Measurements from ENCODE around the gene FTSJ1. TPM values are rescaled to one million over a fixed set of nuclear protein-coding genes. Genes with fewer than 3 reads are reported as not detected.
"Not testable (repeated sequence)": the region's sequence is repeated elsewhere in the genome, so short reads cannot be mapped to it uniquely, and the experiment has no call there.

FTSJ1 gene
- polyA plus RNA-seq, 3 donors = 36.6 to 44.3 (median 40.4) TPM

DNA sequence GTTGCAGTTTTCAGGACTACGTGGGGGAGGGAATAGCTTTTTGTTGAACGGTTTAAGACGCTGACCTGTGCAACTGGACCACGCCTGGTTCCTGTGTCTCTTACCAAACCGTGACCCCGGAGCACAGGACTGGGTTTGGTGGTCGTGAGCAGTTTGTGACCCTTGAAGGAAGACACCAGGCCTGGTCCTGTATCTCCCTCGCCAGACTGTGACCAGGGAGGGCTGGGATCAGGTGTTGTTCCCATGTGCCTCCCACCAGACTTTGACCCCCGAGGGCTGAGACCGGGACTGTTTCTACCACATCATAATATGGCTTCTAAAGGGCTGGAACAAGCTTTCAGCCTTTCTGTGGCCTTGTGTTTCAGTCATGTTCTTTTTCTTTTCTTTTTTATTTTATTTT lies 46.3 kb downstream of the FTSJ1 start:
- H3K4me3 Mint-ChIP-seq = peak overlapping the region; percentile 87 to 94
- H3K4me1 Mint-ChIP-seq = peaks cover 20% of the 10 kb centered on the region
- Histone ChIP-seq H3K27ac (ENCODE audit: low read depth in 1 of 2, low read length in 2 of 2) (peak overlapping the region in 1 of 2 donors; percentile 80), H3K9me3 (replicated peaks in 1 of 2; ENCODE audit: control insufficient read depth in 1 of 2, insufficient read depth in 1 of 2, low read length in 2 of 2) (no peaks in the 10 kb centered on the region), H3K36me3 (replicated peaks in 1 of 2; ENCODE audit: control insufficient read depth in 1 of 2, insufficient read depth in 2 of 2, low read length in 2 of 2) (peaks cover 5 to 9% of the 10 kb centered on the region in 2 donors), H4K20me1 (ENCODE audit: insufficient read depth, low read length) (no peaks in the 10 kb centered on the region), H3K4me3 (replicated peaks in 1 of 3; ENCODE audit: low read depth in 2 of 3, low read length in 3 of 3) (peak overlapping the region; percentile 53 to 82 (median 66)), H2AFZ (ENCODE audit: insufficient read depth, low read depth, low read length, poor library complexity, severe bottlenecking) (peak overlapping the region; percentile 74), H3K9ac (ENCODE audit: insufficient read depth, low read length, poor library complexity, severe bottlenecking) (peak overlapping the region; percentile 78), H3K4me2 (replicated peaks; ENCODE audit: extremely low read depth, low read length, poor library complexity, severe bottlenecking) (peak overlapping the region; percentile 77), H3K4me1 (ENCODE audit: control insufficient read depth in 1 of 2, insufficient read depth in 2 of 2, low read length in 2 of 2) (peaks cover 13 to 22% of the 10 kb centered on the region in 2 donors), H3K79me2 (ENCODE audit: insufficient read depth, low read length) (peaks cover 15% of the 10 kb centered on the region), H3K27me3 (ENCODE audit: control insufficient read depth in 2 of 2, insufficient read depth in 2 of 2, low read length in 2 of 2) (no peaks in the 10 kb centered on the region)
- no peaks in the 10 kb centered on the region for H3K27me3 Mint-ChIP-seq (ENCODE audit: low read depth in 3 of 3)
- H3K36me3 Mint-ChIP-seq = peaks cover 7 to 15% of the 10 kb centered on the region in 2 donors
- WGBS (ENCODE audit: insufficient coverage) = 5% methylated on average over 10 of the region's 10 CpGs
- TF ChIP-seq CTCF (IDR thresholded peaks at IDR 0.05) = no peak
- H3K27ac Mint-ChIP-seq = peak overlapping the region; percentile 11 to 94 (median 87)
- intact Hi-C loops (cut with micrococcal nuclease) = no loop called here
- H3K9me3 Mint-ChIP-seq = peaks cover 0 to 13% (median 2%) of the 10 kb centered on the region in 7 donors
- no peak for DNase-seq

GRCh38 chrX:48523682-48524081 lies 47.7 kb downstream of the FTSJ1 start:
- intact Hi-C loops (cut with micrococcal nuclease) = no loop called here
- no peak overlapping the region for H3K27ac ChIP-seq (ENCODE audit: low read depth in 1 of 2, low read length in 2 of 2)
- H2AFZ ChIP-seq (ENCODE audit: insufficient read depth, low read depth, low read length, poor library complexity, severe bottlenecking) = no peak overlapping the region
- peaks cover 13 to 22% of the 10 kb centered on the region in 2 donors for H3K4me1 ChIP-seq (ENCODE audit: control insufficient read depth in 1 of 2, insufficient read depth in 2 of 2, low read length in 2 of 2)
- no peak overlapping the region for H3K4me2 ChIP-seq (replicated peaks; ENCODE audit: extremely low read depth, low read length, poor library complexity, severe bottlenecking)
- no peak overlapping the region for H3K4me3 Mint-ChIP-seq
- peaks cover 15 to 19% of the 10 kb centered on the region in 2 donors for H3K36me3 ChIP-seq (replicated peaks in 1 of 2; ENCODE audit: control insufficient read depth in 1 of 2, insufficient read depth in 2 of 2, low read length in 2 of 2)
- no peaks in the 10 kb centered on the region for H3K27me3 ChIP-seq (ENCODE audit: control insufficient read depth in 2 of 2, insufficient read depth in 2 of 2, low read length in 2 of 2)
- peaks cover 0 to 2% (median 1%) of the 10 kb centered on the region in 3 donors for H3K27me3 Mint-ChIP-seq (ENCODE audit: low read depth in 3 of 3)
- no peaks in the 10 kb centered on the region for H3K9me3 ChIP-seq (replicated peaks in 1 of 2; ENCODE audit: control insufficient read depth in 1 of 2, insufficient read depth in 1 of 2, low read length in 2 of 2)
- no peak for TF ChIP-seq CTCF (IDR thresholded peaks at IDR 0.05)
- H3K4me3 ChIP-seq (replicated peaks in 1 of 3; ENCODE audit: low read depth in 2 of 3, low read length in 3 of 3) = no peak overlapping the region
- peaks cover 15% of the 10 kb centered on the region for H3K79me2 ChIP-seq (ENCODE audit: insufficient read depth, low read length)
- H3K27ac Mint-ChIP-seq = peak overlapping the region in 2 of 7 donors; percentile 60 to 76
- H3K4me1 Mint-ChIP-seq = peaks cover 20% of the 10 kb centered on the region
- DNase-seq = no peak
- H3K9me3 Mint-ChIP-seq = peaks cover 0 to 13% (median 2%) of the 10 kb centered on the region in 7 donors
- H3K36me3 Mint-ChIP-seq = peaks cover 14 to 27% of the 10 kb centered on the region in 2 donors
- no peaks in the 10 kb centered on the region for H4K20me1 ChIP-seq (ENCODE audit: insufficient read depth, low read length)
- no CpG with 5 or more reads among the region's 12 CpGs for WGBS (ENCODE audit: insufficient coverage)
- no peak overlapping the region for H3K9ac ChIP-seq (ENCODE audit: insufficient read depth, low read length, poor library complexity, severe bottlenecking)

DNA sequence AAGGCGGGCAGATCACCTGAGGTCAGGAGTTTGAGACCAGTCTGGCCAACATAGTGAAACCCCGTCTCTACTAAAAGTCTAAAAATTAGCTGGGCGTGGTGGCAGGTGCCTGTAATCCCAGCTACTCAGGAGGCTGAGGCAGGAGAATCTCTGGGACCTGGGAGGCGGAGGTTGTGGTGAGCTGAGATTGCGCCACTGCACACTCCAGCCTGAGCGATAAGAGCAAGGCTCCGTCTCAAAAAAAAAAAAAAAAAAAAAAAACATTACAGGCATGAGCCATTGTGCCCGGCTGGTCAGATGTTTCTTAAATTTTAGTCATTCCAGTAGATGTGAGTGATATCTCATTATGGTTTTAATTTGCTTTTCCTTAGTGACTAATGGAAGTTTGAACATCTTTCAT lies 49.9 kb downstream of the FTSJ1 start:
- H2AFZ ChIP-seq (ENCODE audit: insufficient read depth, low read depth, low read length, poor library complexity, severe bottlenecking); H3K9ac ChIP-seq (ENCODE audit: insufficient read depth, low read length, poor library complexity, severe bottlenecking); H4K20me1 ChIP-seq (ENCODE audit: insufficient read depth, low read length); intact Hi-C loops (cut with micrococcal nuclease); H3K27ac Mint-ChIP-seq; H3K4me3 ChIP-seq (replicated peaks in 1 of 3; ENCODE audit: low read depth in 2 of 3, low read length in 3 of 3); H3K27me3 ChIP-seq (ENCODE audit: control insufficient read depth in 2 of 2, insufficient read depth in 2 of 2, low read length in 2 of 2); H3K27ac ChIP-seq (ENCODE audit: low read depth in 1 of 2, low read length in 2 of 2); H3K4me2 ChIP-seq (replicated peaks; ENCODE audit: extremely low read depth, low read length, poor library complexity, severe bottlenecking); DNase-seq; H3K27me3 Mint-ChIP-seq (ENCODE audit: low read depth in 3 of 3); H3K9me3 ChIP-seq (replicated peaks in 1 of 2; ENCODE audit: control insufficient read depth in 1 of 2, insufficient read depth in 1 of 2, low read length in 2 of 2); H3K4me3 Mint-ChIP-seq: not testable (repeated sequence)
- peaks cover 16 to 29% of the 10 kb centered on the region in 2 donors for H3K36me3 Mint-ChIP-seq
- no CpG with 5 or more reads among the region's 8 CpGs for WGBS (ENCODE audit: insufficient coverage)
- peaks cover 15 to 21% of the 10 kb centered on the region in 2 donors for H3K36me3 ChIP-seq (replicated peaks in 1 of 2; ENCODE audit: control insufficient read depth in 1 of 2, insufficient read depth in 2 of 2, low read length in 2 of 2)
- peaks cover 15% of the 10 kb centered on the region for H3K79me2 ChIP-seq (ENCODE audit: insufficient read depth, low read length)
- peaks cover 13 to 22% of the 10 kb centered on the region in 2 donors for H3K4me1 ChIP-seq (ENCODE audit: control insufficient read depth in 1 of 2, insufficient read depth in 2 of 2, low read length in 2 of 2)
- H3K9me3 Mint-ChIP-seq = peaks cover 0 to 15% (median 1%) of the 10 kb centered on the region in 7 donors
- peaks cover 16% of the 10 kb centered on the region for H3K4me1 Mint-ChIP-seq

Measured in CD14-positive monocyte (primary cell).